ENCODE results near the gene CNTRL. TPM values are rescaled to one million over a fixed set of nuclear protein-coding genes. Genes with fewer than 3 reads are reported as not detected.

Gene CNTRL
- total and polyA plus RNA-seq, 2 of the 8 experiments (the other 6 are each of a cell fraction or from before 2014, with no cell fraction given): 5.1 to 13.9 TPM

GRCh38 chr9:121220996-121221663, 146.4 kb downstream of the CNTRL start:
- H3K14ac ChIP-seq (ENCODE audit: insufficient read length): no peak overlapping the region
- WGBS, 2 experiments (ENCODE audit: extremely low coverage in 1 of 2, insufficient coverage in 1 of 2, insufficient read length in 1 of 2, insufficient replicate concordance in 2 of 2, low coverage in 1 of 2, low lambda C conversion rate in 2 of 2, missing lambda C conversion rate in 1 of 2): 10% methylated on average over 13 of the region's 13 CpGs; no CpG with 5 or more reads in 1 of the 2 experiments
- H3K23ac ChIP-seq (ENCODE audit: insufficient read length): no peak overlapping the region
- peak overlapping the region in 3 of 4 experiments; percentile 2 to 43 (median 23); a peak in 4 of 8 replicates for H3K4me3 ChIP-seq (ENCODE audit: extremely low read depth in 1 of 4, insufficient read depth in 2 of 4, low read depth in 3 of 4, low read length in 4 of 4)
- H2AK5ac ChIP-seq (ENCODE audit: low read depth, low read length): no peak overlapping the region
- no peak overlapping the region for H4K8ac ChIP-seq (ENCODE audit: extremely low read depth, insufficient read depth, low read length)
- H4K5ac ChIP-seq (ENCODE audit: insufficient read length, low read depth, low read length): peak overlapping the region; percentile 4
- no peaks in the 10 kb centered on the region for H3K23me2 ChIP-seq (ENCODE audit: low read depth, low read length)
- H3K79me2 ChIP-seq (ENCODE audit: control insufficient read depth in 1 of 2, insufficient read depth in 2 of 2, low read length in 2 of 2): no peaks in the 10 kb centered on the region
- H3K79me1 ChIP-seq (ENCODE audit: low read depth, low read length): no peaks in the 10 kb centered on the region
- H2BK120ac ChIP-seq (replicated peaks; ENCODE audit: low read depth, low read length): peak overlapping the region; percentile 70
- peak overlapping the region; percentile 94 for H2BK20ac ChIP-seq (ENCODE audit: low read length)
- peak overlapping the region; percentile 83 for H3K27ac ChIP-seq (ENCODE audit: low read depth, low read length)
- H3K18ac ChIP-seq (ENCODE audit: extremely low read depth, low read length): peak overlapping the region; percentile 76
- peak overlapping the region; percentile 1 for H3K56ac ChIP-seq (replicated peaks; ENCODE audit: insufficient read length, low read depth, low read length)
- H3K4me1 ChIP-seq (replicated peaks in 1 of 4; ENCODE audit: control insufficient read depth in 3 of 4, insufficient read depth in 4 of 4, low read length in 3 of 4): peaks cover 12 to 24% (median 19%) of the 10 kb centered on the region in 4 experiments
- no peak overlapping the region for H3K4ac ChIP-seq (replicated peaks; ENCODE audit: insufficient read length, low read depth, low read length)
- peak overlapping the region; percentile 58 for H3K4me2 ChIP-seq (ENCODE audit: insufficient read depth in 1 of 2, low read depth in 2 of 2, low read length in 2 of 2)
- H2BK15ac ChIP-seq (ENCODE audit: low read length): no peak overlapping the region; the same call in 1 of the 2 replicates
- H2BK12ac ChIP-seq (ENCODE audit: low read depth, low read length): peak overlapping the region; percentile 70
- CTCF ChIA-PET (ENCODE audit: partially characterized antibody): interaction anchor here (0.6 to 4.8 kb wide), 14 partner anchors 8 to 665 kb away, joined by 3 to 27 read pairs (median 5); partner anchors contain the start of gene GSN
- 0 out of 2 replicates have a peak overlapping the region, but pooled peaks have one; percentile 4 for H2AFZ ChIP-seq (ENCODE audit: low read length)
- H2BK5ac ChIP-seq (ENCODE audit: low read depth, low read length): peak overlapping the region; percentile 68
- DNase-seq (ENCODE audit: low read depth in 1 of 2, low spot score in 2 of 2): peak; percentile 57 to 60
- no peaks in the 10 kb centered on the region; a peak in 2 of 7 replicates for H3K27me3 ChIP-seq (replicated peaks in 1 of 4; ENCODE audit: control insufficient read depth in 3 of 4, extremely low read depth in 1 of 4, insufficient read depth in 3 of 4, low read length in 3 of 4)
- POLR2A ChIA-PET (ENCODE audit: partially characterized antibody): interaction anchor here (0.5 to 1.5 kb wide), 5 partner anchors 14 to 71 kb away, joined by 3 to 5 read pairs (median 3); partner anchors contain the start of gene GSN
- peak overlapping the region; percentile 45 for H4K91ac ChIP-seq (replicated peaks; ENCODE audit: insufficient read length, low read length)
- no peaks in the 10 kb centered on the region for H4K20me1 ChIP-seq (replicated peaks in 1 of 2; ENCODE audit: control insufficient read depth in 1 of 2, insufficient read depth in 2 of 2, low read length in 2 of 2)
- H3K36me3 ChIP-seq (ENCODE audit: control insufficient read depth in 2 of 4, insufficient read depth in 4 of 4, low read length in 3 of 4): no peaks in the 10 kb centered on the region
- H3K9me3 ChIP-seq (ENCODE audit: insufficient read depth in 2 of 2, low read depth in 1 of 2, low read length in 1 of 2): no peaks in the 10 kb centered on the region
- peak; percentile 50 for FAIRE-seq
- H3K9ac ChIP-seq (replicated peaks in 1 of 4; ENCODE audit: extremely low read depth in 1 of 4, low read depth in 3 of 4, low read length in 3 of 4): peak overlapping the region in 3 of 4 experiments; percentile 34 to 45 (median 45); a peak in 4 of 7 replicates
